Measurements from ENCODE around the gene CYP46A1. TPM values are rescaled to one million over a fixed set of nuclear protein-coding genes. Genes with fewer than 3 reads are reported as not detected.

CYP46A1 gene
- total and polyA plus RNA-seq, 2 experiments from 2014 or later, result 0.22 to 0.29 TPM

- TF ChIP-seq EZH2 (IDR thresholded peaks at IDR 0.05; ENCODE audit: insufficient read depth, poor library complexity, severe bottlenecking) (no peak), EZH2phosphoT487 (IDR thresholded peaks at IDR 0.05; ENCODE audit: insufficient read depth, low read depth) (no peak)
- Histone ChIP-seq H3K27ac (no peak overlapping the region), H2AFZ (no peak overlapping the region), H3K79me2 (ENCODE audit: insufficient read depth) (no peaks in the 10 kb centered on the region), H3K9ac (no peak overlapping the region), H3K9me3 (ENCODE audit: low read depth) (no peaks in the 10 kb centered on the region), H4K20me1 (ENCODE audit: insufficient read depth) (no peaks in the 10 kb centered on the region), H3K4me1 (ENCODE audit: insufficient read depth) (peaks cover 7% of the 10 kb centered on the region; the same call in 1 of the 2 replicates), H3K9me2 (ENCODE audit: insufficient read depth) (no peaks in the 10 kb centered on the region), H3K27me3 (replicated peaks; ENCODE audit: insufficient read depth) (no peaks in the 10 kb centered on the region), H3F3A (ENCODE audit: insufficient read depth) (no peaks in the 10 kb centered on the region; the same call in 1 of the 2 replicates), H3K4me2 (ENCODE audit: unreplicated experiment) (no peak overlapping the region), H3K4me3 (no peak overlapping the region), H3K36me3 (ENCODE audit: low read depth) (no peaks in the 10 kb centered on the region)
- in situ Hi-C loops (cut with MboI), result no loop called here
- WGBS, 2 experiments (ENCODE audit: low coverage in 1 of 2, low lambda C conversion rate in 2 of 2, missing lambda C conversion rate in 2 of 2), result 59 to 100% methylated on average over 2 to 6 of the region's 6 CpGs
- no peak for DNase-seq
Observed at GRCh38 chr14:99666533-99666932, 17.6 kb upstream of the CYP46A1 start.

GRCh38 chr14:99667045-99667444, 17.1 kb upstream of the CYP46A1 start:
- Histone ChIP-seq H2AFZ (no peak overlapping the region), H3K9ac (no peak overlapping the region), H3K36me3 (ENCODE audit: low read depth) (no peaks in the 10 kb centered on the region), H3K4me1 (ENCODE audit: insufficient read depth) (peaks cover 9% of the 10 kb centered on the region; the same call in 1 of the 2 replicates), H4K20me1 (ENCODE audit: insufficient read depth) (no peaks in the 10 kb centered on the region), H3K4me2 (ENCODE audit: unreplicated experiment) (no peak overlapping the region), H3K27me3 (replicated peaks; ENCODE audit: insufficient read depth) (no peaks in the 10 kb centered on the region), H3K27ac (no peak overlapping the region), H3F3A (ENCODE audit: insufficient read depth) (no peaks in the 10 kb centered on the region; the same call in 1 of the 2 replicates), H3K9me2 (ENCODE audit: insufficient read depth) (no peaks in the 10 kb centered on the region), H3K79me2 (ENCODE audit: insufficient read depth) (no peaks in the 10 kb centered on the region), H3K4me3 (no peak overlapping the region), H3K9me3 (ENCODE audit: low read depth) (no peaks in the 10 kb centered on the region)
- WGBS, 2 experiments (ENCODE audit: low coverage in 1 of 2, low lambda C conversion rate in 2 of 2, missing lambda C conversion rate in 2 of 2), result 71 to 80% methylated on average over 2 of the region's 2 CpGs
- in situ Hi-C loops (cut with MboI), result no loop called here
- TF ChIP-seq EZH2 (IDR thresholded peaks at IDR 0.05; ENCODE audit: insufficient read depth, poor library complexity, severe bottlenecking) (no peak), EZH2phosphoT487 (IDR thresholded peaks at IDR 0.05; ENCODE audit: insufficient read depth, low read depth) (no peak)
- no peak for DNase-seq

GRCh38 chr14:99667821-99668220, 16.3 kb upstream of the CYP46A1 start:
- no peak for DNase-seq

DNA sequence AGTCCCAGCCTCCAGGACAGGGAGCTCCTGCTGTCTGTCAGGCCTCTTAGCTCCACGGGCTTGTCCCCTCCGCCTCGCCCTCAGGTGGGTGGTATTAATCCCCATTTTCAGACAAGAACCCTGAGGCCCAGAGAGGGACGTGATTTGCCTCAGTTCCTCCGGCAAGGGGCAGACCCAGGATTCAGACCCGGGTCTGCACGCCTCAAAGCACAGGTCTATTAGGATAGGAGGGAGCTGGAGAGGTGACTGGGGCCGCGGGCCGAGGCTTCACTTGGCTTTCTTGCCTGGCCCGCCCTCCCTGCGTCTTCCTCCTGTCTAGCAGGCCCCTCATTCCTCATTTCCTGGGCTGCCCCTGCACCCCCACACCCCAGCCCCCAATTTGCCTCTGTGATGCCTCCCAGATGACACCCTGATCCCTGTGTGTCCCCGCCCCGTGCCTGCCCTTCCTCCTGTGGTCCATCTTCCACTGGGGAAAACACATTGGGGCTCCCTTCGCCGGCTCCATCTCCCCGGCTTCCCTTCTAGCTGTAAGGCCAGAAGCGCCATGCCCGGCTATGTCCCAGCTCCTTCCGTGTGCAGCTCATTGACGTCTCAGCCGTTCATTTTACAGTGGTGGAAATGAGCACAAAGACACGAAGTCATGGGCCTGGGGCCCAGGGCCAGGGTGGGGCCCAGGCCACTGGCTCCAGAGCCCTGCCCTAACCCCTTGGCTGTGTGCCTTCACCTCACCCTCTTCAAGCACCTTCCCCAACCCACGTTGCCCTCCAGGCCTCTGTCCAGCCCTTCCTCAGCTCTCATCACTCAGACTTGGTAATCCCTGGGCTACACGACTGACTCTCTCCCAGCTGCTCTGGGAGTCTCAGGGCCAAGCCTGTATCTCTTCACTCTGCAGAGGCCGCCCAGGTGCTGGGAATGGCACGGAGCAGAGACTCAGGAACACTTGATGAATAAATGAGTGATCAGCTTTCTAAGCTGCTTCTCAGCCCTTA, 15.5 kb upstream of the CYP46A1 start:
- Histone ChIP-seq H4K20me1 (ENCODE audit: insufficient read depth) (no peaks in the 10 kb centered on the region), H3K4me3 (no peak overlapping the region), H3K27ac (no peak overlapping the region), H2AFZ (no peak overlapping the region), H3K4me2 (ENCODE audit: unreplicated experiment) (no peak overlapping the region), H3K9me3 (ENCODE audit: low read depth) (no peaks in the 10 kb centered on the region), H3K4me1 (ENCODE audit: insufficient read depth) (peaks cover 9% of the 10 kb centered on the region; the same call in 1 of the 2 replicates), H3K79me2 (ENCODE audit: insufficient read depth) (no peaks in the 10 kb centered on the region), H3K27me3 (replicated peaks; ENCODE audit: insufficient read depth) (no peaks in the 10 kb centered on the region), H3K36me3 (ENCODE audit: low read depth) (no peaks in the 10 kb centered on the region), H3K9me2 (ENCODE audit: insufficient read depth) (no peaks in the 10 kb centered on the region), H3K9ac (no peak overlapping the region), H3F3A (ENCODE audit: insufficient read depth) (no peaks in the 10 kb centered on the region; the same call in 1 of the 2 replicates)
- in situ Hi-C loops (cut with MboI), result no loop called here
- no peak for DNase-seq
- 86 to 87% methylated on average over 22 to 27 of the region's 27 CpGs for WGBS, 2 experiments (ENCODE audit: low coverage in 1 of 2, low lambda C conversion rate in 2 of 2, missing lambda C conversion rate in 2 of 2)
- TF ChIP-seq EZH2 (IDR thresholded peaks at IDR 0.05; ENCODE audit: insufficient read depth, poor library complexity, severe bottlenecking) (no peak), EZH2phosphoT487 (IDR thresholded peaks at IDR 0.05; ENCODE audit: insufficient read depth, low read depth) (no peak)

More at GRCh38 chr14:99667821-99668220, 16.3 kb upstream of the CYP46A1 start:
- no peaks in the 10 kb centered on the region for H3K27me3 ChIP-seq (replicated peaks; ENCODE audit: insufficient read depth)
- H3K4me1 ChIP-seq (ENCODE audit: insufficient read depth), result peaks cover 9% of the 10 kb centered on the region; the same call in 1 of the 2 replicates
- H2AFZ ChIP-seq, result no peak overlapping the region
- no peaks in the 10 kb centered on the region for H4K20me1 ChIP-seq (ENCODE audit: insufficient read depth)
- no peaks in the 10 kb centered on the region for H3K9me3 ChIP-seq (ENCODE audit: low read depth)
- in situ Hi-C loops (cut with MboI), result no loop called here
- no peak overlapping the region for H3K4me2 ChIP-seq (ENCODE audit: unreplicated experiment)
- H3K4me3 ChIP-seq, result no peak overlapping the region
- H3F3A ChIP-seq (ENCODE audit: insufficient read depth), result no peaks in the 10 kb centered on the region; the same call in 1 of the 2 replicates
- no peak overlapping the region for H3K27ac ChIP-seq
- TF ChIP-seq EZH2 (IDR thresholded peaks at IDR 0.05; ENCODE audit: insufficient read depth, poor library complexity, severe bottlenecking) (no peak), EZH2phosphoT487 (IDR thresholded peaks at IDR 0.05; ENCODE audit: insufficient read depth, low read depth) (no peak)
- 80 to 84% methylated on average over 8 to 9 of the region's 9 CpGs for WGBS, 2 experiments (ENCODE audit: low coverage in 1 of 2, low lambda C conversion rate in 2 of 2, missing lambda C conversion rate in 2 of 2)
- no peak overlapping the region for H3K9ac ChIP-seq
- H3K79me2 ChIP-seq (ENCODE audit: insufficient read depth), result no peaks in the 10 kb centered on the region
- H3K9me2 ChIP-seq (ENCODE audit: insufficient read depth), result no peaks in the 10 kb centered on the region
- H3K36me3 ChIP-seq (ENCODE audit: low read depth), result no peaks in the 10 kb centered on the region

Data from GM23248 (cell line).